ENCODE results near the gene FGFR3. TPM values are rescaled to one million over a fixed set of nuclear protein-coding genes. Genes with fewer than 3 reads are reported as not detected.
A peak's percentile ranks its signal among the peaks of the same experiment; 100 is the strongest.

The FGFR3 gene
- total RNA-seq, 4 donors from 2014 or later = 56.2 to 209 (median 110) TPM

DNA sequence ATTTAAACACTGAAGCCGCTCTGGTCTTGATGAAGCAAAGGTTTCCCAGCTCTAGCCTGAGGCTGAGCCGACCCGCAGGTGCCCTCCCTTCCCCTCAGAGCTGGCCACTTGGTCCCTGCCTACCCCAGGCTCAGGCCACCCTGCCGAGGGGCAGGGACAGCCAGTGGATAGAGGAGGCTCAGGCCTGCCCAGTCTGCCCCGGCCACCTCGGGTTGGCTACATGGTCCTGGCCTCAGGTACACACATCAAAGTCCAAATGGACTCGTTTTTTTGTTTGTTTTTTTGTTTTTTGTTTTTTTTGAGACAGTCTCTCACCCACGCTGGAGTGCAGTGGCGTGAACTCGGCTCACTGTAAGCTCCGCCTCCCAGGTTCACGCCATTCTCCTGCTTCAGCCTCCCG, 47.9 kb upstream of the FGFR3 start:
- no peak overlapping the region for H3K27ac ChIP-seq
- intact Hi-C loops (cut with DNase I; ENCODE audit: low total_unique reads) (loop anchor here (5.0 kb wide), 2 partner anchors 67 to 152 kb away; no protein-coding TSS in a partner anchor), in situ Hi-C loops (cut with MboI; ENCODE audit: low pct_ligation_motif_present in 1 of 4, low pct_unique_long_range_greater_than_20kb in 1 of 4, low sequenced_read_pairs in 3 of 4) (loop anchor here in 1 of 4 donors (10.0 kb wide), 2 partner anchors 70 to 160 kb away; no protein-coding TSS in a partner anchor)
- H3K36me3 ChIP-seq = peaks cover 0 to 4% (median 0%) of the 10 kb centered on the region in 4 donors
- WGBS, 2 donors (ENCODE audit: low coverage in 1 of 2) = 83 to 87% methylated on average over 7 to 13 of the region's 13 CpGs
- TF ChIP-seq EP300 (IDR thresholded peaks at IDR 0.05; ENCODE audit: low read depth) (no peak), POLR2AphosphoS5 (IDR thresholded peaks at IDR 0.05) (no peak), POLR2A (IDR thresholded peaks at IDR 0.05) (no peak)
- TF ChIP-seq, protein P1, sequence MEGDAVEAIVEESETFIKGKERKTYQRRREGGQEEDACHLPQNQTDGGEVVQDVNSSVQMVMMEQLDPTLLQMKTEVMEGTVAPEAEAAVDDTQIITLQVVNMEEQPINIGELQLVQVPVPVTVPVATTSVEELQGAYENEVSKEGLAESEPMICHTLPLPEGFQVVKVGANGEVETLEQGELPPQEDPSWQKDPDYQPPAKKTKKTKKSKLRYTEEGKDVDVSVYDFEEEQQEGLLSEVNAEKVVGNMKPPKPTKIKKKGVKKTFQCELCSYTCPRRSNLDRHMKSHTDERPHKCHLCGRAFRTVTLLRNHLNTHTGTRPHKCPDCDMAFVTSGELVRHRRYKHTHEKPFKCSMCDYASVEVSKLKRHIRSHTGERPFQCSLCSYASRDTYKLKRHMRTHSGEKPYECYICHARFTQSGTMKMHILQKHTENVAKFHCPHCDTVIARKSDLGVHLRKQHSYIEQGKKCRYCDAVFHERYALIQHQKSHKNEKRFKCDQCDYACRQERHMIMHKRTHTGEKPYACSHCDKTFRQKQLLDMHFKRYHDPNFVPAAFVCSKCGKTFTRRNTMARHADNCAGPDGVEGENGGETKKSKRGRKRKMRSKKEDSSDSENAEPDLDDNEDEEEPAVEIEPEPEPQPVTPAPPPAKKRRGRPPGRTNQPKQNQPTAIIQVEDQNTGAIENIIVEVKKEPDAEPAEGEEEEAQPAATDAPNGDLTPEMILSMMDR (IDR thresholded peaks at IDR 0.05) = no peak
- peaks cover 0 to 5% (median 2%) of the 10 kb centered on the region in 4 donors for H3K4me1 ChIP-seq
- H3K4me3 ChIP-seq = no peak overlapping the region
- no peak for DNase-seq
- peaks cover 5% of the 10 kb centered on the region for H3K27me3 ChIP-seq
- H3K9me3 ChIP-seq = no peaks in the 10 kb centered on the region

GRCh38 chr4:1745697-1746096, 47.4 kb upstream of the FGFR3 start:
- peaks cover 0 to 4% (median 0%) of the 10 kb centered on the region in 4 donors for H3K36me3 ChIP-seq
- no peak for DNase-seq
- intact Hi-C loops (cut with DNase I; ENCODE audit: low total_unique reads) = loop anchor here (5.0 kb wide), 2 partner anchors 67 to 152 kb away; no protein-coding TSS in a partner anchor
- peaks cover 5% of the 10 kb centered on the region for H3K27me3 ChIP-seq
- in situ Hi-C loops (cut with MboI; ENCODE audit: low pct_ligation_motif_present in 1 of 4, low pct_unique_long_range_greater_than_20kb in 1 of 4, low sequenced_read_pairs in 3 of 4) = loop anchor here in 1 of 4 donors (10.0 kb wide), 2 partner anchors 69 to 159 kb away; no protein-coding TSS in a partner anchor
- no peak overlapping the region for H3K27ac ChIP-seq
- H3K4me1 ChIP-seq = peaks cover 0 to 5% (median 2%) of the 10 kb centered on the region in 4 donors
- TF ChIP-seq, protein P1 (IDR thresholded peaks at IDR 0.05) = no peak
- no peak for TF ChIP-seq POLR2A (IDR thresholded peaks at IDR 0.05)
- no peak for TF ChIP-seq EP300 (IDR thresholded peaks at IDR 0.05; ENCODE audit: low read depth)
- no peak for TF ChIP-seq POLR2AphosphoS5 (IDR thresholded peaks at IDR 0.05)
- 68% methylated on average over 12 of the region's 12 CpGs; no CpG with 5 or more reads in 1 of the 2 donors for WGBS, 2 donors (ENCODE audit: low coverage in 1 of 2)
- no peaks in the 10 kb centered on the region for H3K9me3 ChIP-seq
- H3K4me3 ChIP-seq = no peak overlapping the region

DNA sequence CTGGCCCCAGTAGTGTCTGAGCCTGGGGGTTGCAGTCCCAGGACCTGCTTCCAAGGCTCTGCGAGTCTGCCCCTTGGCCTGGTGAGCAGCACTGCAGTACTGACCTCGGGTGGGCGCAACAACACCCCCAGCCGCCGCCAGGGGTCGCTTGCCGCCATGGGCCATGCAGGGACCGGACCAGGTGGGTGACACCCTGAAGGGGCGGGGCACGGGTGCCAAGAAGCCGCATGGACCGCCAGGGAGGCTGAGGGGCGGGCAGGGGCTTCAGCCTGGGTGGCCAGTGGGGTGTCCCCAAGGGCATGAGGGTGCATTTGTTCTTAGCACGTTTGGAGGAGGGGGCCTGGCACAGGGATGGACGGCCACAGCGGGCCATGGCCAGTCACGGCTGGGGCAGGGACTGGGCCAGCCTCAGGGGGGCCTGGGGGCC, 46.8 kb upstream of the FGFR3 start:
- TF ChIP-seq, protein P1 (IDR thresholded peaks at IDR 0.05) = peak; percentile 65 to 88 (median 80)
- TF ChIP-seq POLR2A (IDR thresholded peaks at IDR 0.05) = no peak
- no peak for TF ChIP-seq EP300 (IDR thresholded peaks at IDR 0.05; ENCODE audit: low read depth)
- Histone ChIP-seq H3K27ac (no peak overlapping the region), H3K36me3 (peaks cover 0 to 2% (median 0%) of the 10 kb centered on the region in 4 donors), H3K4me3 (no peak overlapping the region), H3K4me1 (peaks cover 0 to 5% (median 2%) of the 10 kb centered on the region in 4 donors), H3K27me3 (peaks cover 5% of the 10 kb centered on the region), H3K9me3 (no peaks in the 10 kb centered on the region)
- intact Hi-C loops (cut with DNase I; ENCODE audit: low total_unique reads) = loop anchor here (5.0 kb wide), 2 partner anchors 66 to 151 kb away; no protein-coding TSS in a partner anchor
- in situ Hi-C loops (cut with MboI; ENCODE audit: low pct_ligation_motif_present in 1 of 4, low pct_unique_long_range_greater_than_20kb in 1 of 4, low sequenced_read_pairs in 3 of 4) = loop anchor here in 1 of 4 donors (10.0 kb wide), 2 partner anchors 69 to 159 kb away; no protein-coding TSS in a partner anchor
- DNase-seq = peak; percentile 74
- WGBS, 2 donors (ENCODE audit: low coverage in 1 of 2) = 18% methylated on average over 10 of the region's 17 CpGs; no CpG with 5 or more reads in 1 of the 2 donors

- Histone ChIP-seq H3K9me3 (no peaks in the 10 kb centered on the region), H3K4me3 (no peak overlapping the region), H3K4me1 (peaks cover 0 to 10% (median 4%) of the 10 kb centered on the region in 4 donors), H3K36me3 (no peaks in the 10 kb centered on the region), H3K27me3 (peaks cover 5% of the 10 kb centered on the region), H3K27ac (no peak overlapping the region)
- intact Hi-C loops (cut with DNase I; ENCODE audit: low total_unique reads) (loop anchor here (5.0 kb wide), 2 partner anchors 65 to 150 kb away; no protein-coding TSS in a partner anchor), in situ Hi-C loops (cut with MboI; ENCODE audit: low pct_ligation_motif_present in 1 of 4, low pct_unique_long_range_greater_than_20kb in 1 of 4, low sequenced_read_pairs in 3 of 4) (loop anchor here in 1 of 4 donors (10.0 kb wide), 2 partner anchors 68 to 158 kb away; no protein-coding TSS in a partner anchor)
- 50% methylated on average over 27 of the region's 33 CpGs; no CpG with 5 or more reads in 1 of the 2 donors for WGBS, 2 donors (ENCODE audit: low coverage in 1 of 2)
- DNase-seq = no peak
- TF ChIP-seq POLR2A (IDR thresholded peaks at IDR 0.05) (no peak), POLR2AphosphoS5 (IDR thresholded peaks at IDR 0.05) (no peak), EP300 (IDR thresholded peaks at IDR 0.05; ENCODE audit: low read depth) (no peak)
- TF ChIP-seq, protein P1 (IDR thresholded peaks at IDR 0.05) = no peak
These were observed 46.0 kb upstream of the FGFR3 start for GRCh38 chr4:1746919-1747602.
